Lower lobe of right lung (tissue), 2 donors: ENCODE measurements around the gene GRID1. TPM values are rescaled to one million over a fixed set of nuclear protein-coding genes. Genes with fewer than 3 reads are reported as not detected.

Source experiments
- ATAC-seq, 2 donors: fragments of 200-7000 bp; cut with Tn5 transposase; one replicate each; pipeline ENCODE4 v1.9.1; 2020 to 2022; ENCODE audit warnings: mild to moderate bottlenecking in 2 of 2, moderate library complexity in 2 of 2
- DNase-seq: peaks from one replicate; pipeline ENCODE4 v3.0.0-alpha.2; 2020
- H3K27ac ChIP-seq: fragments of 200-600 bp; one replicate; pipeline ENCODE4 v1.8.0; 2022
- H3K27me3 ChIP-seq: fragments of 200-600 bp; one replicate; pipeline ENCODE4 v1.8.0; 2022; ENCODE audit warnings: low read depth
- H3K36me3 ChIP-seq: fragments of 200-600 bp; one replicate; pipeline ENCODE4 v1.8.0; 2022; ENCODE audit warnings: mild to moderate bottlenecking
- H3K4me1 ChIP-seq: fragments of 200-600 bp; one replicate; pipeline ENCODE4 v1.8.0; 2022
- H3K4me3 ChIP-seq: fragments of 200-600 bp; one replicate; pipeline ENCODE4 v1.8.0; 2022; ENCODE audit warnings: mild to moderate bottlenecking
- H3K9me3 ChIP-seq: fragments of 200-600 bp; one replicate; pipeline ENCODE4 v1.8.0; 2022
- CTCF ChIP-seq: fragments of 200-600 bp; IDR thresholded peaks from one replicate; pipeline ENCODE4 v1.8.0; 2022; ENCODE audit warnings: antibody characterized with exemption, mild to moderate bottlenecking
- intact Hi-C: fragments of 100-400 bp; cut with DNase I; formaldehyde crosslinking; loops from one replicate; pipeline ENCODE4 v1.11.0; 2022
- total RNA-seq: library from RNA; stranded (reverse); fragmentation: NEBNext Ultra II Directional; extraction: Animal tissue kit (Norgen Biotek cat#: 25700); gene quantifications from one replicate; pipeline ENCODE4 v1.2.1, GENCODE V29; 2021
- donor health status: DM: no; HTN: yes; CAD: no; lungs with severe emphysema.

Gene GRID1
- total RNA-seq, 1 donor from 2014 or later: 2.5 TPM

GRCh38 chr10:86073199-86073977 lies 293.2 kb downstream of the GRID1 start:
- no peaks in the 10 kb centered on the region for H3K9me3 ChIP-seq
- no peak for ATAC-seq
- no peak overlapping the region for H3K4me3 ChIP-seq
- intact Hi-C loops: no loop called here
- no peaks in the 10 kb centered on the region for H3K27me3 ChIP-seq
- no peaks in the 10 kb centered on the region for H3K36me3 ChIP-seq
- no peak for TF ChIP-seq CTCF
- no peak for DNase-seq
- H3K4me1 ChIP-seq: no peaks in the 10 kb centered on the region
- H3K27ac ChIP-seq: no peak overlapping the region

- no peaks in the 10 kb centered on the region for H3K27me3 ChIP-seq
- no peaks in the 10 kb centered on the region for H3K9me3 ChIP-seq
- H3K4me1 ChIP-seq: no peaks in the 10 kb centered on the region
- TF ChIP-seq CTCF: no peak
- ATAC-seq: no peak
- H3K36me3 ChIP-seq: no peaks in the 10 kb centered on the region
- DNase-seq: no peak
- intact Hi-C loops: no loop called here
- H3K27ac ChIP-seq: no peak overlapping the region
- H3K4me3 ChIP-seq: no peak overlapping the region
Measured at GRCh38 chr10:86072413-86072812, 294.2 kb downstream of the GRID1 start.

GRCh38 chr10:86071758-86072157 lies 294.8 kb downstream of the GRID1 start:
- Histone ChIP-seq H3K4me3 (no peak overlapping the region), H3K4me1 (no peaks in the 10 kb centered on the region), H3K9me3 (no peaks in the 10 kb centered on the region), H3K27ac (no peak overlapping the region), H3K27me3 (no peaks in the 10 kb centered on the region), H3K36me3 (no peaks in the 10 kb centered on the region)
- intact Hi-C loops: no loop called here
- DNase-seq (no peak), ATAC-seq (no peak)
- no peak for TF ChIP-seq CTCF

- no peak for TF ChIP-seq CTCF
- no peaks in the 10 kb centered on the region for H3K27me3 ChIP-seq
- H3K9me3 ChIP-seq: no peaks in the 10 kb centered on the region
- H3K4me3 ChIP-seq: no peak overlapping the region
- no peak for ATAC-seq
- no peak overlapping the region for H3K27ac ChIP-seq
- intact Hi-C loops: no loop called here
- no peaks in the 10 kb centered on the region for H3K36me3 ChIP-seq
- DNase-seq: no peak
- H3K4me1 ChIP-seq: no peaks in the 10 kb centered on the region
Measured at GRCh38 chr10:86071145-86071544, 295.4 kb downstream of the GRID1 start.

GRCh38 chr10:86070278-86070677 lies 296.3 kb downstream of the GRID1 start:
- Histone ChIP-seq H3K36me3 (no peaks in the 10 kb centered on the region), H3K4me3 (no peak overlapping the region), H3K27me3 (no peaks in the 10 kb centered on the region), H3K9me3 (no peaks in the 10 kb centered on the region), H3K4me1 (no peaks in the 10 kb centered on the region), H3K27ac (no peak overlapping the region)
- intact Hi-C loops: no loop called here
- ATAC-seq: no peak
- DNase-seq: no peak
- no peak for TF ChIP-seq CTCF
